Endothelial cell of umbilical vein (primary cell): ENCODE results near the gene PLPP7.

Experiments used
- CTCF ChIP-seq, 2 donors: IDR thresholded peaks; 1 replicate in 1 of 2; 2 replicates in 1 of 2; pipeline ENCODE4 v1.5.1; 2011; ENCODE audit warnings: low read length in 2 of 2, mild to moderate bottlenecking in 2 of 2, moderate library complexity in 2 of 2, control low read depth in 1 of 2, inconsistent platforms in 1 of 2, low read depth in 1 of 2; ENCODE audit not compliant: insufficient read depth in 1 of 2; ENCODE audit errors: extremely low read depth in 1 of 2
- EZH2 ChIP-seq: IDR thresholded peaks from 2 replicates; pipeline ENCODE4 v1.6.1; 2012; ENCODE audit warnings: borderline replicate concordance, low read depth, mild to moderate bottlenecking, moderate library complexity, low read length, inconsistent platforms; ENCODE audit not compliant: severe bottlenecking
- FOS ChIP-seq: IDR thresholded peaks from 2 replicates; pipeline ENCODE4 v1.6.1; 2011; ENCODE audit warnings: mild to moderate bottlenecking, low read length, moderate library complexity, borderline replicate concordance; ENCODE audit not compliant: insufficient read depth
- GATA2 ChIP-seq: IDR thresholded peaks from 2 replicates; pipeline ENCODE4 v1.7.0; 2011; ENCODE audit warnings: low read depth, mild to moderate bottlenecking, moderate library complexity, mixed read lengths, low read length; ENCODE audit not compliant: insufficient read length, insufficient read depth
- JUN ChIP-seq: IDR thresholded peaks from 2 replicates; pipeline ENCODE4 v1.6.1; 2011; ENCODE audit warnings: borderline replicate concordance, low read depth; ENCODE audit not compliant: insufficient read length, insufficient read depth
- MAX ChIP-seq: IDR thresholded peaks from 2 replicates; pipeline ENCODE4 v1.6.1; 2011; ENCODE audit not compliant: insufficient read depth, insufficient read length
- MYC ChIP-seq: IDR thresholded peaks from one replicate; pipeline ENCODE4 v1.6.1; 2011; ENCODE audit warnings: mild to moderate bottlenecking, low read depth, low read length
- POLR2A ChIP-seq: IDR thresholded peaks from 2 replicates; pipeline ENCODE4 v1.6.1; 2012; ENCODE audit warnings: low read depth, mild to moderate bottlenecking, control low read depth, low read length
- POLR2AphosphoS5 ChIP-seq: IDR thresholded peaks from 2 replicates; pipeline ENCODE4 v1.6.1; 2012; ENCODE audit warnings: low read depth, mild to moderate bottlenecking, control low read depth, low read length, moderate library complexity; ENCODE audit not compliant: insufficient read depth

GRCh38 chr9:131303381-131304321 lies 14.1 kb downstream of the PLPP7 start:
- TF ChIP-seq CTCF (IDR thresholded peaks at IDR 0.05; ENCODE audit: extremely low read depth in 1 of 2, insufficient read depth in 1 of 2, low read depth in 1 of 2, low read length in 2 of 2), result no peak
- TF ChIP-seq POLR2A, result no peak
- TF ChIP-seq MAX, result no peak
- TF ChIP-seq JUN, result no peak
- no peak for TF ChIP-seq GATA2
- TF ChIP-seq EZH2, result no peak
- TF ChIP-seq MYC, result no peak
- TF ChIP-seq POLR2AphosphoS5, result no peak
- no peak for TF ChIP-seq FOS
